ENCODE results near the gene FTO.

FTO gene

GRCh38 chr16:53703590-53704444, at the start of gene FTO, which contains the start of gene RPGRIP1L:
Gene FTO, plus strand, starts transcription at chr16:53704156.
Gene RPGRIP1L, minus strand, starts transcription at chr16:53703859. Its CDS starts 3,136 bp downstream, at chr16:53700723.
- no peaks in the 10 kb centered on the region for H3K36me3 ChIP-seq (replicated peaks; ENCODE audit: insufficient read depth, low read length)
- H3K9ac ChIP-seq (ENCODE audit: low read length) = peak within 1 kb of the TSS; percentile 66
- H3F3A ChIP-seq (ENCODE audit: insufficient read depth, low read length) = no peaks in the 10 kb centered on the region
- H3K79me2 ChIP-seq (ENCODE audit: low read length) = peaks cover 44% of the 10 kb centered on the region
- H2AFZ ChIP-seq (ENCODE audit: low read length) = peak within 1 kb of the TSS; percentile 85
- peak within 1 kb of the TSS; percentile 85 for H3K4me3 ChIP-seq (ENCODE audit: low read length)
- H3K27me3 ChIP-seq (replicated peaks; ENCODE audit: insufficient read depth, low read length) = no peaks in the 10 kb centered on the region
- peak within 1 kb of the TSS; percentile 74 for H3K4me2 ChIP-seq (ENCODE audit: low read depth, low read length)
- no peaks in the 10 kb centered on the region for H3K9me2 ChIP-seq (replicated peaks; ENCODE audit: insufficient read depth, low read length)
- peaks cover 10% of the 10 kb centered on the region; the same call in 1 of the 2 replicates for H3K4me1 ChIP-seq (ENCODE audit: low read length)
- H3K27ac ChIP-seq (ENCODE audit: low read length) = no peak within 1 kb of the TSS; the same call in 1 of the 2 replicates
- H4K20me1 ChIP-seq (ENCODE audit: insufficient read depth, low read length) = no peaks in the 10 kb centered on the region
- peak; percentile 99 for DNase-seq
- TF ChIP-seq CTCF (IDR thresholded peaks at IDR 0.05; ENCODE audit: low read length) = 0 out of 2 replicates have a peak, but pooled peaks have one; percentile 3
- TF ChIP-seq EZH2phosphoT487 (IDR thresholded peaks at IDR 0.05; ENCODE audit: low read length) = no peak
- no peak for TF ChIP-seq EZH2 (optimal IDR thresholded peaks at IDR 0.05; ENCODE audit: low read depth, low read length)
- H3K9me3 ChIP-seq (replicated peaks; ENCODE audit: insufficient read depth, low read length) = no peaks in the 10 kb centered on the region

GRCh38 chr16:53654946-53655345, 49.0 kb upstream of the FTO start:
- Histone ChIP-seq H3K9me3 (replicated peaks; ENCODE audit: insufficient read depth, low read length) (no peaks in the 10 kb centered on the region), H3K79me2 (ENCODE audit: low read length) (no peaks in the 10 kb centered on the region), H3K9ac (ENCODE audit: low read length) (no peak overlapping the region), H3K4me1 (ENCODE audit: low read length) (0 out of 2 replicates have a peak, but pooled peaks cover 7% of the 10 kb centered on the region), H3K4me2 (ENCODE audit: low read depth, low read length) (no peak overlapping the region), H3K27me3 (replicated peaks; ENCODE audit: insufficient read depth, low read length) (no peaks in the 10 kb centered on the region), H3K27ac (ENCODE audit: low read length) (no peak overlapping the region), H2AFZ (ENCODE audit: low read length) (no peak overlapping the region), H4K20me1 (ENCODE audit: insufficient read depth, low read length) (no peaks in the 10 kb centered on the region), H3K4me3 (ENCODE audit: low read length) (no peak overlapping the region), H3K36me3 (replicated peaks; ENCODE audit: insufficient read depth, low read length) (no peaks in the 10 kb centered on the region), H3K9me2 (replicated peaks; ENCODE audit: insufficient read depth, low read length) (no peaks in the 10 kb centered on the region), H3F3A (ENCODE audit: insufficient read depth, low read length) (no peaks in the 10 kb centered on the region)
- no peak for DNase-seq
- TF ChIP-seq EZH2 (optimal IDR thresholded peaks at IDR 0.05; ENCODE audit: low read depth, low read length) (no peak), CTCF (IDR thresholded peaks at IDR 0.05; ENCODE audit: low read length) (no peak), EZH2phosphoT487 (IDR thresholded peaks at IDR 0.05; ENCODE audit: low read length) (no peak)

GRCh38 chr16:53662072-53662471, 41.9 kb upstream of the FTO start:
- Histone ChIP-seq H3K9me2 (replicated peaks; ENCODE audit: insufficient read depth, low read length) (no peaks in the 10 kb centered on the region), H2AFZ (ENCODE audit: low read length) (no peak overlapping the region), H4K20me1 (ENCODE audit: insufficient read depth, low read length) (no peaks in the 10 kb centered on the region), H3K4me2 (ENCODE audit: low read depth, low read length) (no peak overlapping the region), H3K4me3 (ENCODE audit: low read length) (no peak overlapping the region), H3K27me3 (replicated peaks; ENCODE audit: insufficient read depth, low read length) (no peaks in the 10 kb centered on the region), H3K9ac (ENCODE audit: low read length) (no peak overlapping the region), H3K36me3 (replicated peaks; ENCODE audit: insufficient read depth, low read length) (no peaks in the 10 kb centered on the region), H3F3A (ENCODE audit: insufficient read depth, low read length) (no peaks in the 10 kb centered on the region), H3K4me1 (ENCODE audit: low read length) (no peaks in the 10 kb centered on the region), H3K27ac (ENCODE audit: low read length) (no peak overlapping the region), H3K9me3 (replicated peaks; ENCODE audit: insufficient read depth, low read length) (no peaks in the 10 kb centered on the region), H3K79me2 (ENCODE audit: low read length) (no peaks in the 10 kb centered on the region)
- no peak for DNase-seq
- TF ChIP-seq CTCF (IDR thresholded peaks at IDR 0.05; ENCODE audit: low read length) = no peak
- TF ChIP-seq EZH2 (optimal IDR thresholded peaks at IDR 0.05; ENCODE audit: low read depth, low read length) = no peak
- no peak for TF ChIP-seq EZH2phosphoT487 (IDR thresholded peaks at IDR 0.05; ENCODE audit: low read length)
